DOHH2 (cell line): ENCODE results near the gene LITAF.

Source experiments
- H3F3A ChIP-seq: fragments of 200-600 bp; sonication (generic), shearing (Covaris generic); 2 replicates; pipeline ENCODE4 v1.6.0; 2016; ENCODE audit warnings: antibody characterized with exemption, mild to moderate bottlenecking; ENCODE audit not compliant: control insufficient read depth, insufficient read depth
- H3K27ac ChIP-seq: fragments of 200-600 bp; sonication (generic); 2 replicates; pipeline ENCODE4 v1.5.1; 2014; ENCODE audit warnings: low read depth, mild to moderate bottlenecking, low read length, moderate library complexity
- H3K27me3 ChIP-seq: fragments of 200-600 bp; sonication (generic); 2 replicates; pipeline ENCODE4 v1.6.1; 2014; ENCODE audit warnings: mild to moderate bottlenecking, low read length, mixed read lengths; ENCODE audit not compliant: control insufficient read depth
- H3K36me3 ChIP-seq: fragments of 200-600 bp; sonication (generic); 2 replicates; pipeline ENCODE4 v1.6.1; 2014; ENCODE audit warnings: mild to moderate bottlenecking, low read length, moderate library complexity, mixed read lengths; ENCODE audit not compliant: control insufficient read depth
- H3K4me1 ChIP-seq: fragments of 200-600 bp; sonication (generic); 2 replicates; pipeline ENCODE4 v1.6.1; 2014; ENCODE audit warnings: mild to moderate bottlenecking, low read length, mixed read lengths; ENCODE audit not compliant: control insufficient read depth
- H3K4me2 ChIP-seq: fragments of 200-600 bp; sonication (generic); 2 replicates; pipeline ENCODE4 v1.6.0; 2014; ENCODE audit warnings: mild to moderate bottlenecking, low read length, moderate library complexity
- H3K4me3 ChIP-seq: fragments of 200-600 bp; sonication (generic); 2 replicates; pipeline ENCODE4 v1.5.1; 2014; ENCODE audit warnings: mild to moderate bottlenecking, low read length, mixed read lengths
- H3K79me2 ChIP-seq: fragments of 200-600 bp; sonication (generic); 2 replicates; pipeline ENCODE4 v1.6.1; 2014; ENCODE audit warnings: mild to moderate bottlenecking, low read length, mixed read lengths; ENCODE audit not compliant: control insufficient read depth
- H3K9me2 ChIP-seq: fragments of 200-600 bp; sonication (generic); replicated peaks from 2 replicates; pipeline ENCODE4 v1.6.1; 2014; ENCODE audit warnings: mild to moderate bottlenecking, low read length, mixed read lengths; ENCODE audit not compliant: control insufficient read depth
- H3K9me3 ChIP-seq: fragments of 200-600 bp; sonication (generic); 2 replicates; pipeline ENCODE4 v1.6.1; 2014; ENCODE audit warnings: antibody characterized with exemption, low read length, mixed read lengths; ENCODE audit not compliant: control insufficient read depth, insufficient read depth
- H4K20me1 ChIP-seq: fragments of 200-600 bp; sonication (generic); 2 replicates; pipeline ENCODE4 v1.6.0; 2014; ENCODE audit warnings: low read depth, mild to moderate bottlenecking, antibody characterized with exemption, low read length, moderate library complexity; ENCODE audit not compliant: control insufficient read depth, insufficient read depth
- EZH2phosphoT487 ChIP-seq: fragments of 200-600 bp; sonication (generic); IDR thresholded peaks from 2 replicates; pipeline ENCODE4 v1.6.1; 2017; ENCODE audit warnings: borderline replicate concordance, mild to moderate bottlenecking, antibody characterized with exemption, low read length, moderate library complexity, mixed read lengths
- TF ChIP-seq, protein P1 (sequence below): fragments of 200-600 bp; sonication (generic); IDR thresholded peaks from one replicate; pipeline ENCODE4 v1.5.1; 2014; ENCODE audit warnings: antibody characterized with exemption, mild to moderate bottlenecking, low read depth, low read length; ENCODE audit not compliant: poor library complexity, severe bottlenecking

Gene LITAF

DNA sequence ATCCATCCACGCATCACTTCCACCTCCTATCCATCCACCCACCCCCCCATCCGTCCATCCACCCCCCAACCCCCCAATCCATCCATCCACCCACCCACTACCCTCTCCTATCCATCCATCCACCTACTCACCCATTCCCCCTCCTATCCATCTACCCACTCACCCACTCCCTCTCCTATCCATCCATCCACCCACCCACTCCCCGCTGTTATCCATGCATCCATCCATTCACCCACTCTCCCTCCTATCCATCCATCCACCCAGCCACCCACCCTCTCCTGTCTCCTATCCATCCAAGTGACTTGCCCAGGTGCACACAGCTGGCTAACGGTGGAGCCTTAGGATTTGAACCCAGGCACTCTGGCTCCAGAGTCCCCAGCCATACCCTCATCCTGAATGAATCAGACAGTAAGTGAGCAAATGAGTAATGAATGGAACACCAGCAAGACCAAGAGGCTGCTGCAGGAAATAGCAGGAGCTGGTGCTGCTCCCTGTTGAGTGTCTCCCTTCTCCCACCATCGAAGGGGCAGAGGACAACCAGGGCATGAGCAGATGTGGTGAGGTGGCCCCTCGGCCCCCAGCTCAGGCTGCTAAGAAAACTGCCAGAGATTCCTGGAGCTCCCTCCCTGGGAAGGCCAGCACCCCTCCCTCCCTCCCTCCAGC lies 62.5 kb downstream of the LITAF start:
- H4K20me1 ChIP-seq = no peaks in the 10 kb centered on the region
- H3K27me3 ChIP-seq = peaks cover 11% of the 10 kb centered on the region
- 0 out of 2 replicates have a peak, but pooled peaks cover 5% of the 10 kb centered on the region for H3K9me3 ChIP-seq
- no peak overlapping the region for H3K4me3 ChIP-seq
- no peak overlapping the region for H3K27ac ChIP-seq
- TF ChIP-seq, protein P1, sequence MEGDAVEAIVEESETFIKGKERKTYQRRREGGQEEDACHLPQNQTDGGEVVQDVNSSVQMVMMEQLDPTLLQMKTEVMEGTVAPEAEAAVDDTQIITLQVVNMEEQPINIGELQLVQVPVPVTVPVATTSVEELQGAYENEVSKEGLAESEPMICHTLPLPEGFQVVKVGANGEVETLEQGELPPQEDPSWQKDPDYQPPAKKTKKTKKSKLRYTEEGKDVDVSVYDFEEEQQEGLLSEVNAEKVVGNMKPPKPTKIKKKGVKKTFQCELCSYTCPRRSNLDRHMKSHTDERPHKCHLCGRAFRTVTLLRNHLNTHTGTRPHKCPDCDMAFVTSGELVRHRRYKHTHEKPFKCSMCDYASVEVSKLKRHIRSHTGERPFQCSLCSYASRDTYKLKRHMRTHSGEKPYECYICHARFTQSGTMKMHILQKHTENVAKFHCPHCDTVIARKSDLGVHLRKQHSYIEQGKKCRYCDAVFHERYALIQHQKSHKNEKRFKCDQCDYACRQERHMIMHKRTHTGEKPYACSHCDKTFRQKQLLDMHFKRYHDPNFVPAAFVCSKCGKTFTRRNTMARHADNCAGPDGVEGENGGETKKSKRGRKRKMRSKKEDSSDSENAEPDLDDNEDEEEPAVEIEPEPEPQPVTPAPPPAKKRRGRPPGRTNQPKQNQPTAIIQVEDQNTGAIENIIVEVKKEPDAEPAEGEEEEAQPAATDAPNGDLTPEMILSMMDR = no peak
- no peak for TF ChIP-seq EZH2phosphoT487
- H3K36me3 ChIP-seq = no peaks in the 10 kb centered on the region
- no peaks in the 10 kb centered on the region for H3F3A ChIP-seq
- H3K4me1 ChIP-seq = peaks cover 8% of the 10 kb centered on the region
- H3K79me2 ChIP-seq = no peaks in the 10 kb centered on the region
- H3K9me2 ChIP-seq = no peaks in the 10 kb centered on the region
- H3K4me2 ChIP-seq = no peak overlapping the region

DNA sequence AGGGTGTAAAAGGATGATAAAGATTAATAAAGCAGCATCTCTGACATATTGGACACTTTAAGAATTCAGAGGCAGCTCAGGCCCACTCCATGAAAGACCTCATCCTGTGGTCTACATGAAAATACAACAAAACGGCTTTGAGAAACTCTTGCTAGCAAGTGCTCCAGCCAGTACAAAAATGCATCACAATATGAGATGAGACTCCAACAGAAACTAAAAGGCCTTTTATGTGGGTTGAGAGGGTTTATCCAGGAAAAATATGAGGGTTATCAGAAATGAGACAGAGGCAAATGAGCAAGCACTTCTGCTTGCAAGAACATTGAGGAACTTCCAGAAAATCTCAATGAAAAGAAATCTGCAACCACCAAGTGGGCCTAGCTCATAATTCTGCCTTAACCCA lies 65.7 kb downstream of the LITAF start:
- H3K9me2 ChIP-seq = no peaks in the 10 kb centered on the region
- no peaks in the 10 kb centered on the region for H3K36me3 ChIP-seq
- no peaks in the 10 kb centered on the region for H3F3A ChIP-seq
- peaks cover 17% of the 10 kb centered on the region; the same call in 1 of the 2 replicates for H3K27me3 ChIP-seq
- H3K9me3 ChIP-seq = 0 out of 2 replicates have a peak, but pooled peaks cover 5% of the 10 kb centered on the region
- no peak overlapping the region for H3K4me3 ChIP-seq
- H3K27ac ChIP-seq = no peak overlapping the region
- TF ChIP-seq, protein P1 = no peak
- no peak for TF ChIP-seq EZH2phosphoT487
- H3K79me2 ChIP-seq = no peaks in the 10 kb centered on the region
- no peak overlapping the region for H3K4me2 ChIP-seq
- H3K4me1 ChIP-seq = peaks cover 8% of the 10 kb centered on the region
- no peaks in the 10 kb centered on the region for H4K20me1 ChIP-seq

DNA sequence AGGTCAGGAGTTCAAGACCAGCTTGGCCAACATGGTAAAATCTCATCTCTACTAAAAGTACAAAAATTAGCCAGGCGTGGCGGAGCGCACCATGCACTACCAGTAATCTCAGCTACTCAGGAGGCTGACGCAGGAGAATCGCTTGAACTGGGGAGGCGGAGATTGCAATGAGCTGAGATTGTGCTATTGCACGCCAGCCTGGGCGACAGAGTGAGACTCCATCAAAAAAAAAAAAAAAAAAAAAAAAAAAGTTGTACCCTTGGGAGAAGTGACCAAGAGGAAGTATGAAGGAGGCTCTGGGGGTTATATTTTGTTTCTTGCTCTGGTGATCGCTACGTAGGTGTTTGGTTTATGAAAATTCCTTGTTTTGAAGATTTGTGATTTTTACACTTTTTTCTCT lies 66.3 kb downstream of the LITAF start:
- H3K4me3 ChIP-seq = no peak overlapping the region
- no peaks in the 10 kb centered on the region for H3F3A ChIP-seq
- no peak for TF ChIP-seq EZH2phosphoT487
- TF ChIP-seq, protein P1 = no peak
- no peak overlapping the region for H3K4me2 ChIP-seq
- peaks cover 8% of the 10 kb centered on the region for H3K4me1 ChIP-seq
- 0 out of 2 replicates have a peak, but pooled peaks cover 5% of the 10 kb centered on the region for H3K9me3 ChIP-seq
- no peak overlapping the region for H3K27ac ChIP-seq
- peaks cover 14% of the 10 kb centered on the region; the same call in 1 of the 2 replicates for H3K27me3 ChIP-seq
- no peaks in the 10 kb centered on the region for H3K9me2 ChIP-seq
- H3K79me2 ChIP-seq = no peaks in the 10 kb centered on the region
- no peaks in the 10 kb centered on the region for H3K36me3 ChIP-seq
- H4K20me1 ChIP-seq = no peaks in the 10 kb centered on the region
